Loucy (cell line): ENCODE results near the gene METRNL.

Source experiments
- H2AFZ ChIP-seq: fragments of 200-600 bp; sonication (generic); 2 replicates; pipeline ENCODE4 v1.6.0; 2016; ENCODE audit warnings: antibody characterized with exemption, mild to moderate bottlenecking, low read length, moderate library complexity
- H3F3A ChIP-seq: fragments of 200-600 bp; 2 replicates; pipeline ENCODE4 v1.6.0; 2016; ENCODE audit warnings: antibody characterized with exemption, low read depth, mild to moderate bottlenecking
- H3K27me3 ChIP-seq: fragments of 200-600 bp; sonication (generic); 2 replicates; pipeline ENCODE4 v1.6.1; 2014; ENCODE audit warnings: low read length, mild to moderate bottlenecking; ENCODE audit not compliant: insufficient read depth, poor library complexity, severe bottlenecking
- H3K36me3 ChIP-seq: fragments of 200-600 bp; sonication (generic); 2 replicates; pipeline ENCODE4 v1.6.1; 2016; ENCODE audit warnings: low read length; ENCODE audit not compliant: insufficient read depth
- H3K4me1 ChIP-seq: fragments of 200-600 bp; sonication (generic); 2 replicates; pipeline ENCODE4 v1.5.1; 2014; ENCODE audit warnings: low read length, mild to moderate bottlenecking; ENCODE audit not compliant: insufficient read depth, poor library complexity, severe bottlenecking
- H3K4me2 ChIP-seq: fragments of 200-600 bp; sonication (generic); 2 replicates; pipeline ENCODE4 v1.6.0; 2014; ENCODE audit warnings: antibody characterized with exemption, low read length, low read depth, mild to moderate bottlenecking; ENCODE audit not compliant: poor library complexity, severe bottlenecking
- H3K4me3 ChIP-seq: fragments of 200-600 bp; sonication (generic); 2 replicates; pipeline ENCODE4 v1.5.1; 2014; ENCODE audit warnings: low read length, mild to moderate bottlenecking, mixed read lengths; ENCODE audit not compliant: poor library complexity, severe bottlenecking
- H3K79me2 ChIP-seq: fragments of 200-600 bp; sonication (generic); 2 replicates; pipeline ENCODE4 v1.6.1; 2014; ENCODE audit warnings: low read length; ENCODE audit not compliant: insufficient read depth
- H3K9ac ChIP-seq: fragments of 200-600 bp; sonication (generic); 2 replicates; pipeline ENCODE4 v1.6.0; 2014; ENCODE audit warnings: mild to moderate bottlenecking, low read depth, low read length, moderate library complexity; ENCODE audit not compliant: poor library complexity, severe bottlenecking
- H3K9me2 ChIP-seq: fragments of 200-600 bp; sonication (generic); replicated peaks from 2 replicates; pipeline ENCODE4 v1.6.1; 2016; ENCODE audit warnings: low read depth, low read length, mixed read lengths
- H3K9me3 ChIP-seq: fragments of 200-600 bp; sonication (generic); 2 replicates; pipeline ENCODE4 v1.6.1; 2014; ENCODE audit warnings: mild to moderate bottlenecking, antibody characterized with exemption, low read length, low read depth; ENCODE audit not compliant: insufficient read depth
- H4K20me1 ChIP-seq: fragments of 200-600 bp; sonication (generic); 2 replicates; pipeline ENCODE4 v1.6.0; 2014; ENCODE audit warnings: antibody characterized with exemption, low read length, mild to moderate bottlenecking; ENCODE audit not compliant: insufficient read depth, poor library complexity, severe bottlenecking
- CTCF ChIP-seq: fragments of 200-600 bp; sonication (generic); conservative IDR thresholded peaks from 2 replicates; pipeline ENCODE4 v1.5.1; 2014; ENCODE audit warnings: mild to moderate bottlenecking, antibody characterized with exemption, low read length
- EZH2phosphoT487 ChIP-seq: fragments of 200-600 bp; IDR thresholded peaks from 2 replicates; pipeline ENCODE4 v1.6.1; 2018; ENCODE audit warnings: antibody characterized with exemption, mild to moderate bottlenecking, moderate library complexity, borderline replicate concordance

Gene METRNL

GRCh38 chr17:83073389-83074063 is 5.9 kb upstream of the METRNL start:
- H2AFZ ChIP-seq: no peak overlapping the region
- H3K4me2 ChIP-seq: no peak overlapping the region
- no peaks in the 10 kb centered on the region for H3K36me3 ChIP-seq
- H3F3A ChIP-seq: no peaks in the 10 kb centered on the region
- H3K9me2 ChIP-seq: no peaks in the 10 kb centered on the region
- no peaks in the 10 kb centered on the region for H4K20me1 ChIP-seq
- H3K4me1 ChIP-seq: peaks cover 28% of the 10 kb centered on the region
- no peak for TF ChIP-seq EZH2phosphoT487
- no peak for TF ChIP-seq CTCF
- H3K27me3 ChIP-seq: no peaks in the 10 kb centered on the region
- no peaks in the 10 kb centered on the region for H3K79me2 ChIP-seq
- no peak overlapping the region for H3K9ac ChIP-seq
- H3K4me3 ChIP-seq: no peak overlapping the region
- H3K9me3 ChIP-seq: no peaks in the 10 kb centered on the region

DNA sequence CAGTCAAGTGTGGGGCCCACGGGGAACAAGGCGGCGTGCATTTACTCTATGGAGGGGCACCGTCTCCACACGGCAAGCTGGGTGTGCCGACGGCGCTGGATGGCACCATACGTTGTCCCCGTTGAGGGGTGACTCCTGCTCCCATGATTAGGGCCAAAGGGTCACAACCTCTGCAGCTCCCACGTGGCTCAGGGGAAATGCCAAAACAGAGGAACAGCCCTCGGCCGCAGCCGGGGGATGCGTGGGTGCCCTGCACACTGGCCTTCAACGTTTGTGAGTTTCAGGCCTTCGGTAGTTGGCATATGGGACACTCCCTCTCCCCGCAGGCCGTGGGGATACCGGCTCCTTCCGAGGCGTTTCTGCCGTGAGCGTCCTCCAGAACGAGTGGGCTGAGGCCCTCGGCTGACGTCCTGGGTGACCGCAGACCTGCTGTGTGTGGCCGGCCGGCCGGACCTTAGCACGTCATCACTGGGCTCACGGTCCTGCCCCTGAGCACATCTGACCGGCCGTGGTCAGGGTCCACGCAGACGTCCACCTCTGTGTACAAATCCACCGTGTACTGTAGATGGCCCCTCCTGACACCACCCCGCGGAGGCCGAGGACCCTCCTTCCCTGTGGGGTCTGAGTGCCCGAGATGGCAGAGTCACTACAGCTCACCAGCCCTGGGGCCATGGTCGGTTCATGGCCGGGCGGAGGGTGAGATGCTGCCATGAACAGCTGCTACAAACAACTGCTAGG is 4.8 kb upstream of the METRNL start:
- H4K20me1 ChIP-seq: no peaks in the 10 kb centered on the region
- H3K9me2 ChIP-seq: no peaks in the 10 kb centered on the region
- TF ChIP-seq EZH2phosphoT487 (no peak), CTCF (no peak)
- H3K36me3 ChIP-seq: no peaks in the 10 kb centered on the region
- no peak overlapping the region for H2AFZ ChIP-seq
- H3K9ac ChIP-seq: no peak overlapping the region
- no peak overlapping the region for H3K4me3 ChIP-seq
- H3K4me1 ChIP-seq: peaks cover 20% of the 10 kb centered on the region
- no peaks in the 10 kb centered on the region for H3K79me2 ChIP-seq
- H3K9me3 ChIP-seq: no peaks in the 10 kb centered on the region
- H3K4me2 ChIP-seq: no peak overlapping the region
- H3F3A ChIP-seq: no peaks in the 10 kb centered on the region
- no peaks in the 10 kb centered on the region for H3K27me3 ChIP-seq

GRCh38 chr17:83075270-83075880 is 4.0 kb upstream of the METRNL start:
- Histone ChIP-seq H3K4me1 (peaks cover 18% of the 10 kb centered on the region), H3K9me3 (no peaks in the 10 kb centered on the region), H3K36me3 (no peaks in the 10 kb centered on the region), H3F3A (no peaks in the 10 kb centered on the region), H3K79me2 (no peaks in the 10 kb centered on the region), H4K20me1 (no peaks in the 10 kb centered on the region), H3K27me3 (no peaks in the 10 kb centered on the region), H2AFZ (no peak overlapping the region), H3K9ac (no peak overlapping the region), H3K9me2 (no peaks in the 10 kb centered on the region), H3K4me2 (no peak overlapping the region), H3K4me3 (no peak overlapping the region)
- no peak for TF ChIP-seq CTCF
- no peak for TF ChIP-seq EZH2phosphoT487
